ENCODE results near the gene NARS2. TPM values are rescaled to one million over a fixed set of nuclear protein-coding genes. Genes with fewer than 3 reads are reported as not detected.

The NARS2 gene
- total and polyA plus RNA-seq, 2 donors (not counting 1 experiment from before 2014, with no cell fraction given) = 9.7 to 14.6 TPM

GRCh38 chr11:78607696-78608095 lies 33.0 kb upstream of the NARS2 start:
- Mint-ChIP-seq H3K9me3 (ENCODE audit: insufficient read depth) (no peaks in the 10 kb centered on the region), H3K4me3 (no peak overlapping the region), H3K4me1 (no peaks in the 10 kb centered on the region), H3K27ac (no peak overlapping the region), H3K27me3 (peaks cover 28% of the 10 kb centered on the region)
- POLR2A ChIA-PET = no interaction called here
- Histone ChIP-seq H3K27ac (ENCODE audit: low read length in 2 of 2) (no peak overlapping the region), H4K20me1 (ENCODE audit: control insufficient read depth, insufficient read depth, low read length, poor library complexity, severe bottlenecking) (no peaks in the 10 kb centered on the region), H3K4me3 (ENCODE audit: control extremely low read depth in 1 of 5, extremely low read depth in 1 of 5, insufficient read depth in 1 of 5, low read depth in 2 of 5, low read length in 4 of 5) (no peak overlapping the region), H3K27me3 (replicated peaks in 1 of 4; ENCODE audit: control extremely low read depth in 1 of 4, control insufficient read depth in 3 of 4, insufficient read depth in 4 of 4, low read length in 3 of 4) (peaks cover 0 to 8% (median 3%) of the 10 kb centered on the region in 4 experiments), H3K4me2 (replicated peaks; ENCODE audit: low read depth, low read length, poor library complexity, severe bottlenecking) (no peak overlapping the region), H2AFZ (ENCODE audit: insufficient read depth, low read depth, low read length, poor library complexity, severe bottlenecking) (no peak overlapping the region), H3K79me2 (ENCODE audit: control insufficient read depth, insufficient read depth, low read length) (no peaks in the 10 kb centered on the region), H3K4me1 (ENCODE audit: control insufficient read depth in 2 of 2, insufficient read depth in 2 of 2, low read length in 2 of 2) (no peaks in the 10 kb centered on the region), H3K36me3 (replicated peaks in 1 of 2; ENCODE audit: control extremely low read depth in 1 of 2, control insufficient read depth in 1 of 2, extremely low read depth in 1 of 2, insufficient read depth in 2 of 2, low read length in 1 of 2) (no peaks in the 10 kb centered on the region), H3K9me3 (ENCODE audit: control extremely low read depth in 1 of 3, control insufficient read depth in 2 of 3, insufficient read depth in 1 of 3, low read length in 2 of 3) (peaks cover 0 to 6% (median 0%) of the 10 kb centered on the region in 3 donors), H3K9ac (ENCODE audit: low read length) (no peak overlapping the region)
- no peak for ATAC-seq (ENCODE audit: low read depth)
- CTCF ChIA-PET = no interaction called here
- intact Hi-C loops (cut with micrococcal nuclease) = no loop called here
- no peak for TF ChIP-seq EZH2 (IDR thresholded peaks at IDR 0.05; ENCODE audit: borderline replicate concordance, insufficient read depth, low read depth, low read length, poor library complexity, severe bottlenecking)
- TF ChIP-seq, protein P1, sequence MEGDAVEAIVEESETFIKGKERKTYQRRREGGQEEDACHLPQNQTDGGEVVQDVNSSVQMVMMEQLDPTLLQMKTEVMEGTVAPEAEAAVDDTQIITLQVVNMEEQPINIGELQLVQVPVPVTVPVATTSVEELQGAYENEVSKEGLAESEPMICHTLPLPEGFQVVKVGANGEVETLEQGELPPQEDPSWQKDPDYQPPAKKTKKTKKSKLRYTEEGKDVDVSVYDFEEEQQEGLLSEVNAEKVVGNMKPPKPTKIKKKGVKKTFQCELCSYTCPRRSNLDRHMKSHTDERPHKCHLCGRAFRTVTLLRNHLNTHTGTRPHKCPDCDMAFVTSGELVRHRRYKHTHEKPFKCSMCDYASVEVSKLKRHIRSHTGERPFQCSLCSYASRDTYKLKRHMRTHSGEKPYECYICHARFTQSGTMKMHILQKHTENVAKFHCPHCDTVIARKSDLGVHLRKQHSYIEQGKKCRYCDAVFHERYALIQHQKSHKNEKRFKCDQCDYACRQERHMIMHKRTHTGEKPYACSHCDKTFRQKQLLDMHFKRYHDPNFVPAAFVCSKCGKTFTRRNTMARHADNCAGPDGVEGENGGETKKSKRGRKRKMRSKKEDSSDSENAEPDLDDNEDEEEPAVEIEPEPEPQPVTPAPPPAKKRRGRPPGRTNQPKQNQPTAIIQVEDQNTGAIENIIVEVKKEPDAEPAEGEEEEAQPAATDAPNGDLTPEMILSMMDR (IDR thresholded peaks at IDR 0.05) = no peak
- DNase-seq = no peak

DNA sequence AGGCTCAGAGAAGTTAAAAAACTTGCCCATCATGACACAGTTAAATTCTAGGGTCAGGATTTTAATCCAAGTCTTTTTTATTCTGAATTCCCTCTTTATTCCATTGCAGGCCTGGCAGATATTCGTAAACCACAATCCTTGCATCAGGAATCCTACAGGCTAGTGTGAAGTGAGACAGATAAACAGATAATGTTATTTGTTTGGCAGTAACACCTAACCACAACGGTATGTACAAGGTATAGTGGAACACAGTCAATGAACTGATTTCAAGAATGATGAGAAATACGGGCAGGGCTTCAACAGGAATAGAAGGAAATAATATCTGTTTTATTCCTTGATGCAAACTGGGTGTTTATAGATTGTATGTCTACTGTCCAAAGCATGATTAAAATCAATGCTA lies 32.0 kb upstream of the NARS2 start:
- Histone ChIP-seq H3K4me3 (ENCODE audit: control extremely low read depth in 1 of 5, extremely low read depth in 1 of 5, insufficient read depth in 1 of 5, low read depth in 2 of 5, low read length in 4 of 5) (no peak overlapping the region), H4K20me1 (ENCODE audit: control insufficient read depth, insufficient read depth, low read length, poor library complexity, severe bottlenecking) (no peaks in the 10 kb centered on the region), H3K79me2 (ENCODE audit: control insufficient read depth, insufficient read depth, low read length) (no peaks in the 10 kb centered on the region), H3K4me1 (ENCODE audit: control insufficient read depth in 2 of 2, insufficient read depth in 2 of 2, low read length in 2 of 2) (no peaks in the 10 kb centered on the region), H3K9ac (ENCODE audit: low read length) (no peak overlapping the region), H3K9me3 (ENCODE audit: control extremely low read depth in 1 of 3, control insufficient read depth in 2 of 3, insufficient read depth in 1 of 3, low read length in 2 of 3) (peaks cover 0 to 6% (median 0%) of the 10 kb centered on the region in 3 donors), H3K27ac (ENCODE audit: low read length in 2 of 2) (no peak overlapping the region), H3K27me3 (replicated peaks in 1 of 4; ENCODE audit: control extremely low read depth in 1 of 4, control insufficient read depth in 3 of 4, insufficient read depth in 4 of 4, low read length in 3 of 4) (peaks cover 0 to 8% (median 3%) of the 10 kb centered on the region in 4 experiments), H2AFZ (ENCODE audit: insufficient read depth, low read depth, low read length, poor library complexity, severe bottlenecking) (no peak overlapping the region), H3K36me3 (replicated peaks in 1 of 2; ENCODE audit: control extremely low read depth in 1 of 2, control insufficient read depth in 1 of 2, extremely low read depth in 1 of 2, insufficient read depth in 2 of 2, low read length in 1 of 2) (no peaks in the 10 kb centered on the region), H3K4me2 (replicated peaks; ENCODE audit: low read depth, low read length, poor library complexity, severe bottlenecking) (no peak overlapping the region)
- Mint-ChIP-seq H3K4me3 (no peak overlapping the region), H3K4me1 (no peaks in the 10 kb centered on the region), H3K27ac (no peak overlapping the region), H3K27me3 (peaks cover 34% of the 10 kb centered on the region), H3K9me3 (ENCODE audit: insufficient read depth) (no peaks in the 10 kb centered on the region)
- ATAC-seq (ENCODE audit: low read depth) = no peak
- no peak for DNase-seq
- CTCF ChIA-PET = no interaction called here
- no CpG with 5 or more reads among the region's 3 CpGs for WGBS (ENCODE audit: insufficient coverage)
- POLR2A ChIA-PET = no interaction called here
- TF ChIP-seq EZH2 (IDR thresholded peaks at IDR 0.05; ENCODE audit: borderline replicate concordance, insufficient read depth, low read depth, low read length, poor library complexity, severe bottlenecking) = no peak
- TF ChIP-seq, protein P1 (IDR thresholded peaks at IDR 0.05) = no peak
- intact Hi-C loops (cut with micrococcal nuclease) = no loop called here

Measured in B cell (primary cell).